NAMALWA (cell line): ENCODE measurements around the gene TACC2.

Experiments
- DNase-seq: peaks from one replicate; pipeline ENCODE4 v3.0.0-alpha.2; 2015; ENCODE audit warnings: low spot score

TACC2 gene

GRCh38 chr10:122222638-122223037, 233.7 kb downstream of the TACC2 start:
- DNase-seq, result no peak

DNA sequence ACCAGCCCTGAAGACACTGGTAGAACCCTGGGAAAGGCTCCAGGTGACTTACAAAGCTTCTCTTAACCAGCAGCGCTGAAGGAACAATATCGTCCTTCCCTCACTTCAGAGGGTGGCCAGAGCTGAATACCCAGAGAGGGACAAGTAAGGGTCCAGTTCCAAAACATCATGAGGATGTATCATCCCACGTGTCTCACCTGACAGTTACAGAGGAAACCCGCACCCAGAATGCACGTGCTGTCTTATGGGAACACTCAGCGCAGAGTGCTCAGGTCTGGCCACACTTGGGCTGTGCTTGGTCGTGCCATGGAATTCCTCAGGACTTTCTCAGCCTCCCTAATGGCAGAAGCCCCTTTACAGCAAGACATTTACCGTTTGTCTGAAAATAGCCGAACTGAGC, 235.2 kb downstream of the TACC2 start:
- no peak for DNase-seq

DNA sequence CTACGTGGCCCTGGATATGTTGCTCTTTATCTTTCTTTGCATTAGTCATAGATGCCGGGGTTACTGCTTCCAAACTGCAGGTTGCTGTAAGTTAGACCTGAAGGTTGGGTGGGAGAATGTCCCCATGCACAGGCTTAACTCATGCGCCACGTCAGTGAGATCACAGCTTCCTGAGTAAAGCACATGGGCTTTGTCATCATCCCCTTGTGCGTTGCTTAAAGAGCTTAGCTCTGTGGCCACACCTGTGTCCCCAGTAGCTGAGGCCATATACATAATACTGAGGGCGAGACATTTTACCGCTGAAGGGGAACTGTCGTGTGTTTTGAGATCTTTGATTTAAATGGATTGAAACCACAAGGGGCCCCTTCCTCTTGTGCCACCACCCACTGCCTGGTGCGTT, 236.4 kb downstream of the TACC2 start:
- DNase-seq, result no peak

GRCh38 chr10:122227754-122228153, 238.8 kb downstream of the TACC2 start:
- DNase-seq, result no peak

DNA sequence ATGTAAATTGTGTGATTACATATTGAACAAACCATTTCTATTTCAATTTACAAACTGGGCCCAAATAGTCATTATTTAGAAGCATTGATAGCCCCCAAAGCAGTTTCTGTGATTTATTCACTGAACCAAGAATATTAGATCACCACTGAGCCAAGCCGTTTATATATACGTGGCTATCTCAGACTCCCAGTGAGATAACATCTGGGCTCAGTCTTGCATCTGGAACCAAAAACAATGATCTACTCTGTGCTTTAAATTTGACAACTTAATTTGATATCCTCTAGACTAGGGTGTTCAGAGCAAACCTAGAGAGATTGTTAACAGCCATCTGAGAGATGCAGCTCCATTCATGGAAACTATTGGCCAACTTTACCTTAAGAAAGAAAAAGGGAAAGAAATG, 240.7 kb downstream of the TACC2 start:
- DNase-seq, result no peak

GRCh38 chr10:122230222-122230621, 241.3 kb downstream of the TACC2 start:
- DNase-seq, result no peak

DNA sequence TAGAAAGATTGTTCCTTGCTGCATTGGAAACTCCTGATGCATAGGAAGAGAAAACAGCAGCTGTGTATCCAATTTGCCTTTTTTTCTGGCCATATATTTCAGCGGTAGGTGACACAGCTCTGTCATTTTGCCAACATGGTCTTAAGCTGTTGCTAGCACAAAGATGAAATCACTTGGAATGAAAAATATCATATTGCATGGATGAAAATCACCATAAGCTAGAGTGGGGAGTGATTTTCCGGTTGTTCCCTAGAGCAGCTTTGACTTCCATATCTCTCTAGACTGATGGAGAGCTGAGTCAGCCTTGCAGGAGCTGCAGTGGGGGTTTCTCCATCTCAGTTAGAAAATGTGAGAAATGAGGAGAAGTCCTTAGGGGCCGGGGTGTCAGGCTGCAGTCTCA, 243.8 kb downstream of the TACC2 start:
- DNase-seq, result no peak

- DNase-seq, result no peak
Measured at GRCh38 chr10:122233857-122234348, 244.9 kb downstream of the TACC2 start.

- DNase-seq, result no peak
Measured at GRCh38 chr10:122234416-122234815, 245.5 kb downstream of the TACC2 start.

DNA sequence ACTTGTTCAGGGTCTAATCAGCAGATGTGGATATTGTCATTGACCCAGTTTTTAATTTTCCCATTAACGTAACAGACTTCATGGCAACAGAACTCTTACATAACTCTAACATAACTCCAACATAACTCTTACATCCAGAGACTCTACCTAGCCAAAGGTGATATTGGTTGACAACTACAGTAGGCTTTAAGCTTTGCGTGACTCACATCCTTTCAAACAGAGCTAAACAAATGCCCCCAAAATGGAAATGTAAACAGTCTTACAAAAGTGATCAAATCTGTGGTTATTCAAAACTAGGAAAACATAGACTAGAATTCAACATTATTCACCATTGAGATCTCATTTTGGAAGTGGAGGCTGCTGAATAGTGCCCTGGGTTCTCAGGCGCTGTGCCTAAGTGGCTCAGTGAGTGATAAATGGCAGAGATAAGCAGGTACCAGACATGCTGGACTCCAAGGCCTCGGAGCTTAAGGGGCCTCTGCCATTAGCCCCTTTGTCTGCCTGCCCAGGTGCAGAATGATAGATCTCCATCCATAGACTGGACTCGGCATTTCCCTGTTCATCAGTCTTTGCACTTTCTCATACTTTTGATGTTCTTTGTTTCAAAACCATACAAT, 247.8 kb downstream of the TACC2 start:
- no peak for DNase-seq

GRCh38 chr10:122237331-122237990, 248.5 kb downstream of the TACC2 start:
- no peak for DNase-seq

GRCh38 chr10:122239578-122240257, 250.8 kb downstream of the TACC2 start:
- peak; percentile 4 for DNase-seq

- DNase-seq, result no peak
Measured at GRCh38 chr10:122240401-122240800, 251.4 kb downstream of the TACC2 start.

DNA sequence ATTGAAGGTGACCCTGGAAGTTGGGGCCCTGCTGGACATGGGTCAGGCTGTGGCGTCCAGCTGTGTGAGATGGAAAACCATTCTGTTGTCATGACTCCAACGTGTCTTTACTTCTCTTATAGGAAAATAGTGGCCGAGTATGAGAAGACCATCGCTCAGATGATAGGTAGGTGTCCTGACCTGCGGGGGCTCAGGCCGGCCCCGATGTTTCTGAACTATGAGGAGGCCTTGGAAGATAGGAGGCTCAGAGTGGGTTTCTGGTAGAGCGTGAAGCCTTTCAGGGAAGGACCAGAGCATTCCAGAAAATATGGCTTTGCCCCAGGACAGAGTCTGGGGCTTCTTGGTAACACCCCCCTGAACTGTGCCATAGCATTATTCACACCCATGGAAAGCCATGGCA, 252.9 kb downstream of the TACC2 start:
- no peak for DNase-seq

DNA sequence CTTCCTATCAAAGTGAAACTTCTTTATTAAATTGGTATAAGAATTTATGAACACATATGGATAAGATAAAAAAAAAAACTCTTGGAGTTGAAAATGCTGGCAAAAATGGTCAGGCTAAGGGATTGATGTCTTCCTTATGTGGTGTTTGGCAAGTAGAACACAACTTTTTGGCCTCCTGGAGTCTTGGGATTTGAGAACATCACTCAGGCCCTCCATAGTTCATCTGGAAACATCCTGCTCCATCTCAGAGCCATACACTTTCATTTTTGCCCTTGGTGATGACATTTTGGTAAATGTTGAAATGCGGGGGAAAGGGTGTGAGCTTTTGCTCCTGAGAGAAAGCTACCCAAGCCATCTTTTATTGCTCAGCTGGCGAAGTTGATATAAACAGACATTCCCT, 254.6 kb downstream of the TACC2 start:
- DNase-seq, result no peak

- no peak for DNase-seq
Measured at GRCh38 chr10:122244001-122244975, 255.3 kb downstream of the TACC2 start.

- no peak for DNase-seq
Measured at GRCh38 chr10:122245136-122245535, 256.2 kb downstream of the TACC2 start.

DNA sequence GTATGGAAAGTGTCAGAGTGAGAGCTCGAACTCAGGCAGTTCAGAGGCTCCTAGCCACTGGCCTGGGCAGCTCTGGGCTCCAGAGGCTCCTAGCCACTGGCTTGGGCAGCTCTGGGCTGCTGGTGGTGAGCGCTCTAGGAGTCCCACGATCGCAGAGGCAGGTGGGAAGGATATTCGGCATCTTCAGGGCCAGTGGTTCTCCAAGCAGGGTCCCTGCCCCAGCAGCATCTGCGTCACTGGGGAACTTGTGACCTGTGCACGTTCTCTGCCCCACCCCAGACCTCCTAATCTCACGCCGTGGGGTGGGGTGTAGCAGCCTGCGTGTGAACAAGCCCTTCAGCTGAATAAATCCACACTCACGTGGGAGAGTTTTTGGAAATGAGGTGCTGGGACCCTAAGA, 256.9 kb downstream of the TACC2 start:
- DNase-seq, result no peak

DNA sequence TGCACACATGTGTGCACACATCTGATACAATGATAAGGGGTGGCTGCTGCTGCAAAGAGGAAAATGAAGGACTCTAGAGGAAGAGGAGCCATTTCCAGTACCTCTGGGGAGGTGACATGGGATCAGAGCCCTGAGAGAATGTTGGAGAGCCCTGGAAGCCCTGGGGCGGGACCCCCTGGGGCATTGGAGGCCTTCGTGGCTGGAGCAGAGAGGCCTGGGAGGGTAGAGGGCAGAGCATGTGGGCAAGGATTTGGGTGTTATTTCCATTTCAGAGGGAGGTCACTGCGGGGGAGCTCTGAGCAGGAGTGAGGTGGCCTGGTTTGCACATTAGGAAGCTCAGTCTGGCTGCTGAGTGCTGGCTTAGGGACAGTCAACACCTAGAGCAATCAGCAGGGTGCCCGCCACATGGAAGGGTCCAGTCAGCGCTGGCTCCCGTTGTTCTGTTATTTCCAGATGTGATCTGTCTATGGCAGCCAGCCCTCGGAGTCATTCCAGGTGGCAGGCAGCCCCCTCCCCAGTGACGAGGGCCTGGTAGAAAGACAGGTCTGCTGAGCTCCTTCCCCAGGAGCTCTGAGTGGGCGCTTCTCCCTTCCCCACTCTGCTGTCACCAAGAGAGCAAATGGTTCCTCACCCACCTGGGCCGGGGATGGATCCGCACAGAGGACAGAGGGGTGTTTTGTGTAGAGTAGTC, 258.0 kb downstream of the TACC2 start:
- DNase-seq, result no peak

GRCh38 chr10:122248356-122249302, 259.7 kb downstream of the TACC2 start:
- DNase-seq, result no peak
